IMR-90 (cell line): ENCODE data around the gene TRIM37. TPM values are rescaled to one million over a fixed set of nuclear protein-coding genes. Genes with fewer than 3 reads are reported as not detected.

ENCODE experiments used
- ATAC-seq: fragments of 200-7000 bp; cut with Tn5 transposase; 2 replicates; pipeline ENCODE4 v1.9.1; 2020; ENCODE audit warnings: low read depth, mild to moderate bottlenecking, moderate library complexity
- BruUV-seq: library from RNA; stranded (reverse); fragments of 400-500 nt; replicated peaks from 2 replicates; lab custom pipeline; 2021; lab: Mats Ljungman, UMichigan
- CTCF ChIA-PET: fragments of 300-600 bp; formaldehyde crosslinking; extraction: SDS; loops from one replicate; lab custom pipeline; 2021; ENCODE audit warnings: antibody characterized with exemption; lab: Yijun Ruan, JAX
- POLR2A ChIA-PET: fragments of 300-600 bp; sonication (Branson Sonifier 250); formaldehyde crosslinking; loops from one replicate; lab custom pipeline; 2022; ENCODE audit warnings: antibody characterized with exemption; ENCODE audit not compliant: unreplicated experiment; lab: Charles Lee
- DNase-seq: peaks from one replicate; pipeline ENCODE4 v3.0.0; 2013
- H2AFZ ChIP-seq: replicated peaks from 2 replicates; pipeline ENCODE3; 2013; ENCODE audit warnings: low read length, mild to moderate bottlenecking; ENCODE audit not compliant: poor library complexity
- H2AK5ac ChIP-seq: 2 replicates; pipeline ENCODE4 v1.6.1; 2013; ENCODE audit warnings: low read depth, low read length, inconsistent platforms
- H2AK9ac ChIP-seq: replicated peaks from 2 replicates; pipeline ENCODE3; 2013; ENCODE audit warnings: mild to moderate bottlenecking, low read depth, low read length, moderate library complexity; ENCODE audit not compliant: poor library complexity
- H2BK120ac ChIP-seq: 2 replicates; pipeline ENCODE4 v1.6.1; 2013; ENCODE audit warnings: low read depth, low read length, inconsistent platforms
- H2BK15ac ChIP-seq: 3 replicates; pipeline ENCODE4 v1.6.1; 2013; ENCODE audit warnings: low read depth, low read length, inconsistent platforms
- H2BK20ac ChIP-seq: 2 replicates; pipeline ENCODE4 v1.6.1; 2013; ENCODE audit warnings: low read depth, mild to moderate bottlenecking, inconsistent platforms, low read length, moderate library complexity
- H2BK5ac ChIP-seq: 2 replicates; pipeline ENCODE4 v1.6.1; 2013; ENCODE audit warnings: mild to moderate bottlenecking, low read depth, low read length, inconsistent platforms; ENCODE audit not compliant: poor library complexity, severe bottlenecking
- H3K14ac ChIP-seq: replicated peaks from 2 replicates; pipeline ENCODE4 v1.6.1; 2013; ENCODE audit warnings: low read depth, low read length, inconsistent platforms
- H3K18ac ChIP-seq: 2 replicates; pipeline ENCODE4 v1.6.1; 2013; ENCODE audit warnings: low read depth, low read length, control low read depth
- H3K23ac ChIP-seq: 2 replicates; pipeline ENCODE4 v1.6.1; 2013; ENCODE audit warnings: low read depth, low read length, inconsistent platforms
- H3K27ac ChIP-seq: 2 replicates; pipeline ENCODE4 v1.5.1; 2013; ENCODE audit warnings: mild to moderate bottlenecking, control low read depth, low read length; ENCODE audit not compliant: insufficient read depth
- H3K27me3 ChIP-seq: 2 replicates; pipeline ENCODE4 v1.6.1; 2013; ENCODE audit warnings: low read length; ENCODE audit not compliant: control insufficient read depth, insufficient read depth
- H3K36me3 ChIP-seq: 2 replicates; pipeline ENCODE4 v1.6.1; 2013; ENCODE audit warnings: low read length, mixed read lengths; ENCODE audit not compliant: control insufficient read depth, insufficient read depth
- H3K4ac ChIP-seq: 2 replicates; pipeline ENCODE4 v1.6.1; 2013; ENCODE audit warnings: low read depth, low read length, inconsistent platforms
- H3K4me1 ChIP-seq: 2 replicates; pipeline ENCODE4 v1.6.1; 2013; ENCODE audit warnings: low read length, mixed read lengths; ENCODE audit not compliant: control insufficient read depth, insufficient read depth
- H3K4me2 ChIP-seq: 2 replicates; pipeline ENCODE4 v1.6.1; 2013; ENCODE audit warnings: low read depth, mild to moderate bottlenecking, control low read depth, low read length, moderate library complexity
- H3K4me3 ChIP-seq: 2 replicates; pipeline ENCODE4 v1.5.1; 2013; ENCODE audit warnings: low read depth, mild to moderate bottlenecking, control low read depth, low read length, moderate library complexity; ENCODE audit not compliant: insufficient read depth
- H3K56ac ChIP-seq: 2 replicates; pipeline ENCODE4 v1.6.1; 2013; ENCODE audit warnings: low read length, inconsistent platforms; ENCODE audit not compliant: insufficient read depth; ENCODE audit errors: extremely low read depth
- H3K79me1 ChIP-seq, 2 experiments: 2 replicates each; pipeline ENCODE4 v1.6.1; 2013; ENCODE audit warnings: low read length in 2 of 2, inconsistent platforms in 1 of 2, low read depth in 1 of 2
- H3K9ac ChIP-seq: 2 replicates; pipeline ENCODE4 v1.6.1; 2013; ENCODE audit warnings: low read depth, low read length, control low read depth
- H3K9me1 ChIP-seq: 2 replicates; pipeline ENCODE4 v1.6.1; 2013; ENCODE audit warnings: low read length, inconsistent platforms; ENCODE audit not compliant: insufficient read depth
- H3K9me3 ChIP-seq: 2 replicates; pipeline ENCODE4 v1.6.1; 2013; ENCODE audit warnings: low read length; ENCODE audit not compliant: control insufficient read depth, insufficient read depth
- H4K20me1 ChIP-seq: 2 replicates; pipeline ENCODE4 v1.6.1; 2013; ENCODE audit warnings: low read length, inconsistent platforms; ENCODE audit not compliant: insufficient read depth
- H4K5ac ChIP-seq: 2 replicates; pipeline ENCODE4 v1.6.1; 2013; ENCODE audit warnings: mild to moderate bottlenecking, low read depth, low read length, control low read depth
- H4K8ac ChIP-seq, 2 experiments: 2 replicates each; pipeline ENCODE4 v1.6.1; 2013; ENCODE audit warnings: low read depth in 2 of 2, low read length in 2 of 2, control low read depth in 1 of 2, inconsistent platforms in 1 of 2
- H4K91ac ChIP-seq: 2 replicates; pipeline ENCODE4 v1.6.1; 2013; ENCODE audit warnings: low read depth, low read length, inconsistent platforms; ENCODE audit not compliant: insufficient read depth
- FOS ChIP-seq: fragments of 150-350 bp; IDR thresholded peaks from 2 replicates; pipeline ENCODE4 v1.6.1; 2016; ENCODE audit warnings: low read depth, low read length
- MAZ ChIP-seq: IDR thresholded peaks from 2 replicates; pipeline ENCODE4 v1.6.1; 2012; ENCODE audit warnings: low read depth, mild to moderate bottlenecking, low read length, improper control_type of control experiment, moderate library complexity, borderline replicate concordance
- MXI1 ChIP-seq: IDR thresholded peaks from 2 replicates; pipeline ENCODE4 v1.6.1; 2012; ENCODE audit warnings: low read depth, mild to moderate bottlenecking, low read length, moderate library complexity, borderline replicate concordance
- POLR2A ChIP-seq: IDR thresholded peaks from 2 replicates; pipeline ENCODE4 v1.6.1; 2012; ENCODE audit warnings: mild to moderate bottlenecking, low read depth, low read length
- RAD21 ChIP-seq: IDR thresholded peaks from 2 replicates; pipeline ENCODE4 v1.6.1; 2012; ENCODE audit warnings: low read length, improper control_type of control experiment
- SMC3 ChIP-seq: fragments of 150-350 bp; IDR thresholded peaks from 2 replicates; pipeline ENCODE4 v1.6.1; 2016; ENCODE audit warnings: low read depth, mild to moderate bottlenecking, antibody characterized with exemption, low read length, moderate library complexity
- WGBS, 2 experiments: methylation state at CpG; one replicate each; pipeline versions ENCODE4 v1.1.5 to v1.1.7; 2013; ENCODE audit warnings: missing lambda C conversion rate in 2 of 2; ENCODE audit not compliant: insufficient read length in 1 of 2; ENCODE audit errors: extremely low coverage in 2 of 2; 5-methylcytosine and 5-hydroxymethylcytosine counted together
- dilution Hi-C: fragments of 300-500 bp; cut with HindIII; formaldehyde crosslinking; loops from one replicate; pipeline ENCODE4 v1.14.3; 2018; ENCODE audit warnings: low sequenced_read_pairs; ENCODE audit not compliant: unreplicated experiment
- in situ Hi-C: fragments of 300-500 bp; cut with MboI; formaldehyde crosslinking; loops from 3 replicates; pipeline ENCODE4 v1.14.3; 2019; ENCODE audit warnings: low sequenced_read_pairs, inconsistent platforms, mixed read lengths
- intact Hi-C: fragments of 100-400 bp; cut with micrococcal nuclease; formaldehyde crosslinking; loops from 2 replicates; pipeline ENCODE4 v1.10.0; 2022
- polyA plus RNA-seq, 3 experiments: library from polyadenylated mRNA; depleted of rRNA; stranded (reverse); fragments of >200 nt; gene quantifications; 2 replicates each; pipeline ENCODE4 v1.2.3, GENCODE V29; 2012; ENCODE audit warnings: low replicate concordance in 1 of 3
- total RNA-seq: library from RNA; depleted of rRNA; stranded (reverse); fragments of >200 nt; gene quantifications from 2 replicates; pipeline ENCODE4 v1.2.3, GENCODE V29; 2012

The TRIM37 gene
- total and polyA plus RNA-seq, 2 of the 4 experiments (the other 2 are of a cell fraction), result 12.1 to 24.9 TPM

GRCh38 chr17:59154721-59155438 is 48.2 kb upstream of the TRIM37 start, which contains the start of gene SKA2:
TSS of gene SKA2 (minus strand) at chr17:59155186. CDS start at chr17:59155163, 23 bp downstream.
- Histone ChIP-seq H2BK15ac (peak within 1 kb of the TSS; percentile 95; the same call in 2 of the 3 replicates), H3K4me1 (peaks cover 2% of the 10 kb centered on the region), H3K27ac (peak within 1 kb of the TSS; percentile 89), H3K9me3 (no peaks in the 10 kb centered on the region), H4K8ac (peak within 1 kb of the TSS; percentile 85 to 99), H3K23ac (peak within 1 kb of the TSS; percentile 100), H2BK120ac (peak within 1 kb of the TSS; percentile 73), H3K9me1 (peaks cover 2% of the 10 kb centered on the region), H2BK5ac (peak within 1 kb of the TSS; percentile 95), H3K9ac (peak within 1 kb of the TSS; percentile 92), H4K91ac (peak within 1 kb of the TSS; percentile 98), H3K4me2 (peak within 1 kb of the TSS; percentile 71), H3K4ac (peak within 1 kb of the TSS; percentile 96), H3K36me3 (peaks cover 1% of the 10 kb centered on the region; the same call in 1 of the 2 replicates), H3K14ac (peak within 1 kb of the TSS; percentile 93), H3K4me3 (peak within 1 kb of the TSS; percentile 73), H3K79me1 (peaks cover 3 to 28% of the 10 kb centered on the region in 2 experiments; a peak in 3 of 4 replicates), H3K18ac (peak within 1 kb of the TSS; percentile 59), H2BK20ac (peak within 1 kb of the TSS; percentile 73; the same call in 1 of the 2 replicates), H2AK5ac (peak within 1 kb of the TSS; percentile 96), H4K20me1 (peaks cover 5% of the 10 kb centered on the region), H4K5ac (peak within 1 kb of the TSS; percentile 65), H2AFZ (peak within 1 kb of the TSS; percentile 94), H3K27me3 (no peaks in the 10 kb centered on the region), H3K56ac (peak within 1 kb of the TSS; percentile 99), H2AK9ac (peak within 1 kb of the TSS; percentile 99)
- dilution Hi-C loops (no loop called here), in situ Hi-C loops (no loop called here), intact Hi-C loops (loop anchor here (1.0 to 10.0 kb wide), 3 partner anchors 49 to 520 kb away; partner anchors contain the start of gene TRIM37)
- peak; percentile 86 for ATAC-seq
- ChIA-PET POLR2A (no interaction called here), CTCF (interaction anchor here (0.5 to 1.1 kb wide), 2 partner anchors 17 to 377 kb away, joined by 4 to 5 read pairs; no protein-coding TSS in a partner anchor)
- no peak for DNase-seq
- WGBS, 2 experiments, result 0% methylated on average over 13 of the region's 39 CpGs; no CpG with 5 or more reads in 1 of the 2 experiments
- TF ChIP-seq MAZ (peak; percentile 81; the same call in 1 of the 2 replicates), SMC3 (0 out of 2 replicates have a peak, but pooled peaks have one; percentile 7), FOS (peak; percentile 90), POLR2A (0 out of 2 replicates have a peak, but pooled peaks have one; percentile 9), MXI1 (peak; percentile 29; the same call in 1 of the 2 replicates), RAD21 (no peak)
- BruUV-seq, result TSS peak; percentile 42
